Right forelimb (tissue), 1 donor: ENCODE measurements around the gene KIF15.

Experiments used
- DNase-seq: peaks from one replicate; pipeline ENCODE4 v3.0.0-alpha.2; 2018

The KIF15 gene

DNA sequence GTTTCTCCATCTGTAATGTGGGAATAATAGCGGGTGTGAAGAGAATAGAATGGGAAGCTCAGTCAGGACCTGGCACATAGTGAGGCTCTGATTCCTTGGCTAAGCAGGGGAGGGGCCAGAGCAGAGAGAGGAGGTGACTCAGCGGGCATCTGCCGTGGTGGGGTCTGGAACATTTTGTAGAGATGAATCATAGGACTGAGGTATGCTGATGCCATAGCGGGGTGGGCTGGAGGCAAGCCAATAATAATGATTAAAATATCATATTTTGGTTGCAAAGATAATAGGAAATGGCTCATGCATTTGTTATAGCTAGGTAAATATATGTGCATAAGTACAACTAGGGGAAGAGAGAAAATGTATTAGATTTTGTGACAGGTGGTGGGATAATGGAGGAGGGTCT, 124.0 kb downstream of the KIF15 start:
- DNase-seq: no peak

GRCh38 chr3:44886561-44886960, 125.0 kb downstream of the KIF15 start:
- DNase-seq: no peak

DNA sequence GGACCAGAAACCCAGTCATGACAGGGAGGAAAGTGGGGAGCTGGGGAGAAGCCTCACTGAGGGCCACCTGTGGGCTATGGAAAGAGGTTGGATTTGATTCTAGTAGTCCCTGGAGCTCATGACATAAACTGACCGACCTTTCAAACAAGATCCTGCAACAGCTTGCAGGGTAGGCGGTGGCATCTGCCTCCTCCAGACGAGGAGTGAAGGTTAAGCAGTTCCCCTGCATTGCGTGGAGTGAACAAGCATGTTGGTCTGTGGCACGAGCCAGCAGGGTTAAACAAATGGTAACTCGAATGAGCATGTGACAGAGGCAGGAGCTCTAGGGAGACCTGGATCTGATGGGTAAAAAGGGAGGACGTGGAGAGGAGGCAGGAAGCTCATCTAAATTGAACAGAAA, 125.5 kb downstream of the KIF15 start:
- DNase-seq: no peak

GRCh38 chr3:44890258-44890657, 128.7 kb downstream of the KIF15 start:
- no peak for DNase-seq

- DNase-seq: no peak
These were observed 129.3 kb downstream of the KIF15 start for GRCh38 chr3:44890852-44891251.

DNA sequence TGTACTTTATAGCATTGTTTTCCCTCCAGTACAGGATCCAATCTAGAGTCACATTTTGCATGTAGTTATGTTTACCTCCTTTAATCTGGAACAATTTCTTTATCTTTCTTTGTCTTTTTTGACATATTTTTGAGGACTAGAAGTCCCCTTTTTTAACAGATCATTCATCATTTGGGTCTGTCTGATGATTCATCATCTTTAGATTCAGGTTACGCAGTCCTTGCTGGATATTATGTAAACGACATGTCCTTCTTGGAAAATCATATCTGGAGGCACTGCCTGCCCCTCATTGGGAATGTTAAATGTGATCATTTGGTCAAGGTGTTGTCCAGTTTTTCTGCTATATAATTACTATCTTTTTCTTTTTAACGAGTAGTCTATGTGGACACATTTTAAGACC, 131.1 kb downstream of the KIF15 start:
- DNase-seq: no peak

DNA sequence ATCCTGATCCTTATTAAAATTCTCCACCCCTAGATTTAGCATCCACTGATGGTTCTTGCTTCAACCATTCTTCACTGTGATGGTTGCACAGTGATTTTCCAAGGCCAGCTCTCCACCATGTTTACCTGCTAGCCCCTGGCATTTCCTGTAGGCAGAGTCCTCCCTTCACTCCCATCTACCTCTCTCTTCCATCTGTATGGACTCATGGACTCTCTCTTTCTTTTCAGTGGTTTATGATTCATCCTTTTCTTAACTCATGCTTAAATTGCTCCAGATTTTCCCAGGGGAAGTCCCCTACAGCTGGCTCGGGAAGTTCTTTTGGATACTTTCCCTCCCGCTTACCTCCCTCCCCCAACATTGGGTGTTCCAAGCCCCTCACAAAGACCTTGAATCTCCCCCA, 131.5 kb downstream of the KIF15 start:
- no peak for DNase-seq

DNA sequence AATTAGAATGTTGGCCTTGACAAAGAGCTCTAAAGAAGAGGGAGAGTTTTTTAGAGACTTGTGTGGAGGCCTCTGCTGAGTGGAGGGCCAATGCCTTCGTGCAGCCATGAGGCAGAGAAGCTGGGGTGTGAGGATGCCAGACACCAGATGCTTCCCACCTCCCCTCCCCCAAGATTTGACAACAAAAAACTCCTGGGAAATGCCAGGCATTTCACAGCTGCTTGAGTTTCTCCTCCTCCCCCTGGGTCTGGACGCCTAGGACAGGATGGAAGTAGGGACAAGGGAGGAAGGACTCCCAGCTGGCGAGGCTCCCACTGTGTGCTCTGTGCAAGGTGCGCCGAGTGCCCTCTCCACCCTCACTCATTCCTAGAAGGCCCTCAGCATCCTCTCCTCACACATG, 132.9 kb downstream of the KIF15 start:
- no peak for DNase-seq

DNA sequence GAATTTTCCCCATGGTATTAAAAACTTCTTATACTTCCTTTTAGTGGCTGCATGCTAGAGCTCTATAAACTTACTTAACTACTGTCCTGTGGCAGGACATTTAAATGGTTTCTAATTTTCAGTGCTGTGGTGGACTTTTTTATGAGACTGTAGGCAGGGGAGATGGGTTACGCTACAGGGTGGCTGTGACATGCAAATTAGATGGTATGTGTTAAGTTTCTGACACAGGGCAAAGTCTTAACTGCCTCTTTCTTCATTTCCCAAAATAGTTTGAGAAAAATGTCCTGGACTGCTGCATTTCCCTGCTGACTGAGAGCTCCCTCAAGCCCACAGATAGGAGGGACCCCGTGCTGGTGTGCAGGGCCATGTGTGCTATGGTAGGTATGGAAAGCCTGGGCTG, 134.8 kb downstream of the KIF15 start:
- no peak for DNase-seq

GRCh38 chr3:44899683-44900367, 138.2 kb downstream of the KIF15 start:
- DNase-seq: no peak

DNA sequence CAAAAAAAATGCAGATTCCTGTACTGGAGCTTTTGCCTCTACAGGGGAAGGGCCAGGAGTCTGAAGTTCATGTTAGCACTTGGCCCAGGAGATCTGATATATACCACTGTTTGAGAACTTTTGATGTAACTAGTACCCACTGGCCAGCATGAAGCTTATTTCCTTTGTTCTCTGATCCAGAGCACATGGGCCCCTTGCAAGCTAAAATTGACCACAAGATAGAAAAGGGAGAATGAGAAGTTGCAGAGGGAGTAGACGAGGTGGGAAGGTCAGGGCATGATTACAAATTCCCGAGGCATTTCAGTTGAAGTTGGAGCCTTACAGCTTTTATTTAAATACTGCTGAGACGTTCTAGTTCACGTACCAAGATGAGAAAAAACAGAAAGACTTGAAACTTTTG, 141.0 kb downstream of the KIF15 start:
- DNase-seq: no peak
